Measurements from ENCODE around the gene NFATC2. TPM values are rescaled to one million over a fixed set of nuclear protein-coding genes. Genes with fewer than 3 reads are reported as not detected.

NFATC2 gene
- total RNA-seq, 1 experiment from 2014 or later = not detected

DNA sequence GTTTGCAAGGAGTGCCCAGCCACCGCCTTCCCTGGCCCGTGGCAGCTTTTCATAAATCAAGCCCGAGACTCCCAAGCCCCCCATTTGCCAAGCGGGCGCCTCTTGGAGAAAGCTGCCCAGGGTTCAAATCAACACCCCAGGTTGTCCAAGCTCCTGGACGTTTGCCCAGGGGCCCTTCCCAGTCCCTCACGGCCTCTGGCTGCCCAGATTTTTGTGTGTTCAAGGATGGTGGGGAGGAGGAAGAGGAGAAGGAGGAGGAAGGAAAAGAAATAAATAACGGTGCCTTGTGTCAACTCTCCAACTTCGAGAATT lies 20.6 kb upstream of the NFATC2 start:
- Histone ChIP-seq H3K36me3 (no peaks in the 10 kb centered on the region), H3K27ac (peak overlapping the region; percentile 5; the same call in 1 of the 2 replicates), H3K4me3 (peak overlapping the region; percentile 30), H3K4me1 (replicated peaks) (peaks cover 33% of the 10 kb centered on the region), H3K9me3 (replicated peaks) (no peaks in the 10 kb centered on the region), H3K27me3 (replicated peaks) (peaks cover 40% of the 10 kb centered on the region)
- no peak for DNase-seq (ENCODE audit: low read depth in 1 of 2, low spot score in 2 of 2)

DNA sequence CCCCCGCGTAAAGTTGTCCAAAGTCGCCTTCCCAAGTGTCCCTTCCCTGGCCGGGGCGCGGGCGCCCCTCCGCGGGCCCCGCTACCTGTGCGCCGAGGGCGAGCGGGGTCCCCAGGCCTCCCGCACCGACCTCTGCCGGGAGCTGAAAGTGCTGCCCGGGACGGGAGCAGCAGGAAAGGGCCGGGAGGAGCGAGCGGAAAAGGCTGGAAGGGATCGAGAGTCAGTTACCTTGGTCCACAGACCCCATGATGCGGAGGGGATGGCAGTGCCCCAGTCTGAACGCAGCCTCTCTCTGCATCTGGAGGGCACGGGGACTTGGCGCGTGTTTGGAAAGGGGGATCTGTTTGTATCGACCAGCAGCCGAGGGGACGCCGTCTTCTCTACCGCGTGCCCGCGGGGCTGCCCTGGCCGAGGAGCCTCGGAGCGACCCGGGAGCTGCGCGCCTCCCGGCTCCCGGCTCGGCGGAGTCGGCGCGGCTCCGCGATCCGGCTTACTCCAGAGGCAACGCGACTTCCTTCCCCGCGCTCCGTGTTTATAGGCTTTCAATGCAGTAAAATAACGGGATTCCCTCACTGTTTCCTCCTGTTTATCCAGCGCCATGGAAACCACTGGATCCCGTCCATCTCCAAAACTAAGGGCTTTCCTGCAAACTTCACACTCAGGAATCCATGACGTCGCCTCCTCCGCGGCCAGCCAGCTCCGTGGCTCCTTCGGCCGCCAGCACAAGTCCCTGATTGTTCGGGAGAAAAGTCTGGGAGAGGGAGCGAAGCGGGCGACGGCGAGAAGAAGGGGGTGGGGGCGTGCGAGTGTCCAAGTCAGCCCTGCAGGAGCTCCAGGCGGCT lies 20.0 kb upstream of the NFATC2 start:
- Histone ChIP-seq H3K4me3 (peak overlapping the region; percentile 30), H3K4me1 (replicated peaks) (peaks cover 33% of the 10 kb centered on the region), H3K27ac (peak overlapping the region; percentile 5; the same call in 1 of the 2 replicates), H3K36me3 (no peaks in the 10 kb centered on the region), H3K9me3 (replicated peaks) (no peaks in the 10 kb centered on the region), H3K27me3 (replicated peaks) (peaks cover 40% of the 10 kb centered on the region)
- DNase-seq (ENCODE audit: low read depth in 1 of 2, low spot score in 2 of 2) = peak; percentile 68 to 71

DNA sequence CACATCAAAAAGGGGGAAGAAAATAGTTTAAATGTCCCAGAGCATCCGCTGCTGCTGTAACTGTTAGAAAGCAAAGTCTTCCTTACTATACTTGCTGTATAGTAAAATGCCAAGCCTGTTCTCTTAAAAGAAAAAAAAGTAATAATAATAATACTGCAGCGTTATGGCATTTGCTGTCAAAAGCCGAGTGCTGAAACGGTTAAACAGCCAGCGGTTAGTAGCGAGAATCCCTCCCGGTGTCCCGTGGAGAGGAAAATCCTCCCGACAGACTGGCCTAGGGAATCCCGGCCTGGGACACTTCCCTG lies 19.5 kb upstream of the NFATC2 start:
- H3K27ac ChIP-seq = no peak overlapping the region

DNA sequence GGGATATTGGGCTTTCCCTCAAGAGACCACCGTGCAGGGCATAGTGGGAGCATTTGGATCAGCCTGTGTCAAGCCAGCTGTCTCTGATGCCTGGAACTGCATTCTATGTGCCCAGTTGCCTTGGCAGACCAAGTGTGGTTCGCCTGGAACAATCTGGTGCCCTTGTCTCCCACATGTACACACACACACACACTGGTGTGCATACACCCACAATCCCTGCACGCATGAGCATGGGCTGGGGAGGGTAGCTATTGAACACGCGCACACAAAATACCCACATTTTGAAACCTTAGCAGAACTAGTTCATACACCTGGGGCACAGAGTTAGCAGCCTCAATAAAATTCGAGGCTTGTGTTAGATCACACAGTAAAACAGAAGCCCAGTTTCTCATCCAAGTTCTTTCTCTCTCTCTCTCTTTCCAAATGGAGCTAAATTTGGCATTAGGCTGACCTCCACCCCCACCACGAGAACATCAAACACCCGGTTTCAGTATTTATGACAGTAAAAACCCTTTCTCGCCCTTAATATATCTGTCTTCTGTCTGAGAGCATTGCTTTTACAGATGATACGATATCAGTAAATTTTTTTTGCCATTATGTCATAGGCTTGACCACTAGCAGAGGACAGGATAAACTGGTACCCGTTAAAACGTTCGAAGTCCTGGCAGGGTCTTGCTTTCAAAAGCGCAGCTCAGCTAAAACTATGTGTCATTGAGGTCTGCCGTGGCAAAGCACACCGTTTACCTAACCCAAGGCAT lies 18.2 kb upstream of the NFATC2 start:
- H3K4me1 ChIP-seq (replicated peaks) = peaks cover 29% of the 10 kb centered on the region
- H3K9me3 ChIP-seq (replicated peaks) = no peaks in the 10 kb centered on the region
- no peak for DNase-seq (ENCODE audit: low read depth in 1 of 2, low spot score in 2 of 2)
- H3K27ac ChIP-seq = no peak overlapping the region
- no peaks in the 10 kb centered on the region for H3K36me3 ChIP-seq
- H3K27me3 ChIP-seq (replicated peaks) = peaks cover 38% of the 10 kb centered on the region
- no peak overlapping the region for H3K4me3 ChIP-seq

More for the DNA sequence above, 19.5 kb upstream of the NFATC2 start:
- H3K4me1 ChIP-seq (replicated peaks) = peaks cover 33% of the 10 kb centered on the region
- H3K36me3 ChIP-seq = no peaks in the 10 kb centered on the region
- peak overlapping the region; percentile 30 for H3K4me3 ChIP-seq
- H3K27me3 ChIP-seq (replicated peaks) = peaks cover 38% of the 10 kb centered on the region
- no peaks in the 10 kb centered on the region for H3K9me3 ChIP-seq (replicated peaks)
- no peak for DNase-seq (ENCODE audit: low read depth in 1 of 2, low spot score in 2 of 2)

DNA sequence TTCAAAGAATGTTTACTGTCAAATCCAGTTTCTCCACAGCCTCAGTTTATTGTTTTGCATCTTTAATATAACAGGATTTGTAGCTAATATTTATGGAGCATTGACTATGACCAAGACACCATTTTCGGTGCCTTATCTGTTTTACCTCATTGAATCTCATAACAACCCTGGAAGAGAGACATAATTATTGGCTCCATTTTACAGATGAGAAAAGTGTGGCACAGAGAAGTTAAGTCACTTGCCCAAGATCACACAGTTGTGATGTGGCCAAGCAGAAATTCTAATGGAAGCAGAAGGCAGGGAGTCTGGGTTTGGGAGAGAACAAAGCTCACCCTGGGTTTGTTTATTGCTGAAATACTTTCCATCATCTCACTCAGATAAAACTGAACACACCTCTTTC lies 17.5 kb upstream of the NFATC2 start:
- peaks cover 38% of the 10 kb centered on the region for H3K27me3 ChIP-seq (replicated peaks)
- H3K27ac ChIP-seq = no peak overlapping the region
- peaks cover 26% of the 10 kb centered on the region for H3K4me1 ChIP-seq (replicated peaks)
- H3K9me3 ChIP-seq (replicated peaks) = no peaks in the 10 kb centered on the region
- H3K4me3 ChIP-seq = no peak overlapping the region
- no peak for DNase-seq (ENCODE audit: low read depth in 1 of 2, low spot score in 2 of 2)
- no peaks in the 10 kb centered on the region for H3K36me3 ChIP-seq

DNA sequence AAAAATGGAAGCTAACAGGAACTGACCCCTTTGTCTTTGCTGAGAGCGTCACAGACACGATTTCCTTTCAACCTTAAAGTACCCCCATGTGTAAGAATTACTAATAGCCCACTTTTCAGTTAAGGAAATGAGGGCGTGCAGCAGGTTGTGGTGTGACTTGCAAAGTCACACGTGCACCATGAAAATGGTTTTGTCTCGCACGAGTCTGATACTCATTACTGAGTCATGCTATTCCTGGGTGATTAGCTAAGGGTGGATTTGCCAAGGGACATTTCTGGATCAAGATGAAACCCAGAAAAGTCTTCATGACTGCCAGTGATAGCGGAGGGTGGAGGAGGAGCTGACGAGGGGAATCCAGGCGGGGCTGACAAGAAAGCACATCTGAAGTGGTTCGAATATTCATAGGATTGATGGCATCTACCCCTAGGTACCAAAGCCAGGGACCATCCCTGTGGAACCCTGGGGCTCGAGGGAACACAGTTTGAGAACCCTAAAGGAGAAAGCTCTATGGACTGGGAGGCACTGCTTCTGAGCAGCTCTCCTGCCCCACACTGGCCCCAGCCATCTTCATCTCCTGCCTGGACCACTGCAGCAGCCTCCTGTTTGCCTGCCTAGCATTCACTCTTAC lies 12.1 kb upstream of the NFATC2 start:
- Histone ChIP-seq H3K4me3 (no peak overlapping the region), H3K36me3 (no peaks in the 10 kb centered on the region), H3K27me3 (replicated peaks) (peaks cover 13% of the 10 kb centered on the region), H3K9me3 (replicated peaks) (no peaks in the 10 kb centered on the region), H3K27ac (no peak overlapping the region), H3K4me1 (replicated peaks) (no peaks in the 10 kb centered on the region)
- no peak for DNase-seq (ENCODE audit: low read depth in 1 of 2, low spot score in 2 of 2)

DNA sequence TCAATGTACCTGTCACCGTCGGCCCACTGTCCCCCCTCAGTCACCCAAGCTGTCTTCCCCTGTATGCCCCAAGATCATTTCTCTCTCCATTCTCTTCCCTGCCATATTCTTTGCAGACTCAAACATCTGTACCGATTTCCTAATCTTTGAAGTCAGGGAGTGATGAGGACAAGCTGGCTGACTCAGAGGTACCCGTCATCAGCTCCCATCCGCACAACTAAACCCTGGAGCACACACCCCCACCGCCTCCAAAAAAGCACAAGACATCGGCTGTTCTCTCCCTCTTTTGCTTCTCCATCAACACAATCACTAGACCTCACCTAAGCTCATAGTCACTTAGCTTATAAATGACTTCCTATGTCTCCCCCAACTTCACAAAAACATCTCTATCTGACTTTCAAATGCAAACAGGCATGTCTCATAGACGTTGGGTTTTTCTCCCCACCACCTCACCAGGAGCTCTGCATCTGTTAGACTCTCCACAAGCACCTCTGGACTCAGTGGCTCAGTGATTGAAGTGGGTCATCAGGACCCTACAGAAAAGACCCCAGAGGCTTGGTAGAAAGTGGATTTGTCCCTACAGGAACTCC lies 11.5 kb upstream of the NFATC2 start:
- H3K4me3 ChIP-seq = no peak overlapping the region
- no peak overlapping the region for H3K27ac ChIP-seq
- H3K4me1 ChIP-seq (replicated peaks) = no peaks in the 10 kb centered on the region
- H3K36me3 ChIP-seq = no peaks in the 10 kb centered on the region
- H3K27me3 ChIP-seq (replicated peaks) = peaks cover 7% of the 10 kb centered on the region
- no peak for DNase-seq (ENCODE audit: low read depth in 1 of 2, low spot score in 2 of 2)
- no peaks in the 10 kb centered on the region for H3K9me3 ChIP-seq (replicated peaks)

DNA sequence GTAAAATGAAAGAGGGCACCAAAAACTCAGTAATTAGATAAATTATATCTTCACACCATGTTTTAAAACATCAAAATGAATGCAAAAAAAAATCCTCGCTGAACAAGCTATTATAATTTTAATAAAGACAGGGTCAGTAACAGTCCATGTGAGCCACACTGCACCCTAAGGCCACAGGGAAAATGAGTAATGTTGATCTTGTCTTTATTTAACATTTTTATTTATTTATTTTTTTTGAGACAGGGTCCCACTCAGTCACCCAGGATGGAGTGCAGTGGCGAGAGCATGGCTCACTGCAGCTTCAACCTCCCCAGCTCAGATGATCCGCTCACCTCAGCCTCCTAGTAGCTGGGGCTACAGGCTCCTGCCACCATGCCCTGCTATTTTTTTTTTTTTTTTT lies 8.7 kb upstream of the NFATC2 start:
- H3K36me3 ChIP-seq = no peaks in the 10 kb centered on the region

DNA sequence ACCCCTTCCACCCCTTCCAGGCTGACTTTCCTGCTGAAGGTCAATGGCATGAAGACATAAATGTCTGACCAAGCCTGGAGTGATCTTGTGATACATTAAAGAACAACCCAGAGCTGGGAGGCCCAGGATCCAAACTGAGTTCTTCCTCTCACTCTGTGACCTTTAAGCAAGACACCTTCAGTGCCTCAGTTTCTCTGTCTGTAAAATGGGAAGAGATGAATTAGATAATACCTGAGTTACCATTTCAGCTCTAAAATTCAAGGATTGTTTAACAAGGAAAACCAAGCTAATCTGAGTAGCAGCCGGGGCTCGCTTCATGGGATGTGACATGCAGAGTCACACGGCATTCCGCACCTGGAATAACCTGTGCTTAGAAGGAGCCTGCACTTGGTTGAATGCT lies 7.0 kb upstream of the NFATC2 start:
- Histone ChIP-seq H3K4me1 (replicated peaks) (no peaks in the 10 kb centered on the region), H3K27ac (no peak overlapping the region), H3K9me3 (replicated peaks) (no peaks in the 10 kb centered on the region), H3K36me3 (no peaks in the 10 kb centered on the region), H3K27me3 (replicated peaks) (peaks cover 12% of the 10 kb centered on the region; the same call in 1 of the 2 replicates), H3K4me3 (no peak overlapping the region)
- no peak for DNase-seq (ENCODE audit: low read depth in 1 of 2, low spot score in 2 of 2)

More for the DNA sequence above, 8.7 kb upstream of the NFATC2 start:
- peaks cover 4% of the 10 kb centered on the region; the same call in 1 of the 2 replicates for H3K27me3 ChIP-seq (replicated peaks)
- no peak overlapping the region for H3K4me3 ChIP-seq
- no peak for DNase-seq (ENCODE audit: low read depth in 1 of 2, low spot score in 2 of 2)
- no peak overlapping the region for H3K27ac ChIP-seq
- no peaks in the 10 kb centered on the region for H3K4me1 ChIP-seq (replicated peaks)
- H3K9me3 ChIP-seq (replicated peaks) = no peaks in the 10 kb centered on the region

DNA sequence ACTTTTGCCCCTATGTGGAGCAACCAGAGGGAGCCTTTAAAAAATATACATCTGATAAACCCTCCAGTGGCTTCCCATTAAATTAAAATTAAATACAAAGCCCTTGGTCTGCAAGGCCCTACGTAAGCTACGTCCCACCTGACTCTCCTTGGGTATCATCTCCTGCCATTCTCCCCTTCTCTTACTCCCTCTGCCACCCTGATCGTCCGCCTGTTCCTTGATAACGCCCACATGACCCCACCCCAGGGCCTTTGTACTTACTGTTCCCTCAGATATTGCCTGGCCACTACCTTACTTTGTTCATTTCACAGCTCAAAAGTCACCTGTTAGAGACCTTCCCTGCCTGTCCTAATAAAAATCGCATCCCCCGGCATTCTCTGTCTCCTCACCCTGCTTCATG lies 5.4 kb upstream of the NFATC2 start:
- Histone ChIP-seq H3K4me1 (replicated peaks) (no peaks in the 10 kb centered on the region), H3K9me3 (replicated peaks) (no peaks in the 10 kb centered on the region), H3K4me3 (no peak overlapping the region), H3K27me3 (replicated peaks) (peaks cover 16% of the 10 kb centered on the region; the same call in 1 of the 2 replicates), H3K36me3 (no peaks in the 10 kb centered on the region), H3K27ac (no peak overlapping the region)
- no peak for DNase-seq (ENCODE audit: low read depth in 1 of 2, low spot score in 2 of 2)

DNA sequence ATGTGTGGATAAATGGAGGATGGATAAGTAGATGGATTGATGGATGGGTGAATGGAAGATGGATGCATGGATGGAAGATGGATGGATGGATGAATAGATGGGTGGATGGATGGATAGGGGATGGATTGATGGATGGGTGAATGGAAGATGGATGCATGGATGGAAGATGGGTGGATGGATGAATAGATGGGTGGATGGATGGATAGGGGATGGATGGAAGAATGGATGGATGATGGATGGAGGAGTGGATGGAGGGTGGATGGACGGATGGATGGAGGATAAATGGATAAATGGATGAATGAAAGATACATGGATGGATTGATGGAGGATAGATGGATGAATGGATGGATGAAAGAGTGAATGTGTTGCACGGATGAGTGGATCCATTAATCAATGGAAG lies 3.0 kb upstream of the NFATC2 start:
- no peak for DNase-seq (ENCODE audit: low read depth in 1 of 2, low spot score in 2 of 2)
- Histone ChIP-seq H3K27me3 (replicated peaks) (peaks cover 22% of the 10 kb centered on the region; the same call in 1 of the 2 replicates), H3K4me1 (replicated peaks) (no peaks in the 10 kb centered on the region), H3K4me3 (no peak overlapping the region), H3K27ac (no peak overlapping the region), H3K9me3 (replicated peaks) (no peaks in the 10 kb centered on the region), H3K36me3 (no peaks in the 10 kb centered on the region)

DNA sequence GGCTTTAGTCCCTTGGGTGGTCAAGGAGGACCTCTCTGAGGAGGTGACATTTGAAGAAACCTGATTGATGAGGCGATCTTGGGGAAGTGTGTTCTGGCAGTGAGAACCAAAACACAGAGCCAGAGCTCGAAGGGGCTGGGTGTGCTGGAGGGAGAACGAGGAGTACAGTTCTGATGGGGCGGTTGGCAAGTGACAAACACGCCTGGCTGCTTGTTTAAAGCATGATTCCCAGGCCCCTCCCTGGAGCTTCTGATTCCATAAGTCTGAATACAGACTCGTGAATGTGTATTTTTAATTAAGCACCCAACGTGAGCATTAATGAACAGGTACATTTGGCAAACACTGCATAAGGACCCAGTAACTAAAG lies 886 bp upstream of the NFATC2 start:
- peaks cover 33% of the 10 kb centered on the region for H3K27me3 ChIP-seq (replicated peaks)
- H3K27ac ChIP-seq = no peak overlapping the region
- no peak for DNase-seq (ENCODE audit: low read depth in 1 of 2, low spot score in 2 of 2)
- no peaks in the 10 kb centered on the region for H3K9me3 ChIP-seq (replicated peaks)
- no peaks in the 10 kb centered on the region for H3K4me1 ChIP-seq (replicated peaks)
- no peaks in the 10 kb centered on the region for H3K36me3 ChIP-seq
- no peak overlapping the region for H3K4me3 ChIP-seq

DNA sequence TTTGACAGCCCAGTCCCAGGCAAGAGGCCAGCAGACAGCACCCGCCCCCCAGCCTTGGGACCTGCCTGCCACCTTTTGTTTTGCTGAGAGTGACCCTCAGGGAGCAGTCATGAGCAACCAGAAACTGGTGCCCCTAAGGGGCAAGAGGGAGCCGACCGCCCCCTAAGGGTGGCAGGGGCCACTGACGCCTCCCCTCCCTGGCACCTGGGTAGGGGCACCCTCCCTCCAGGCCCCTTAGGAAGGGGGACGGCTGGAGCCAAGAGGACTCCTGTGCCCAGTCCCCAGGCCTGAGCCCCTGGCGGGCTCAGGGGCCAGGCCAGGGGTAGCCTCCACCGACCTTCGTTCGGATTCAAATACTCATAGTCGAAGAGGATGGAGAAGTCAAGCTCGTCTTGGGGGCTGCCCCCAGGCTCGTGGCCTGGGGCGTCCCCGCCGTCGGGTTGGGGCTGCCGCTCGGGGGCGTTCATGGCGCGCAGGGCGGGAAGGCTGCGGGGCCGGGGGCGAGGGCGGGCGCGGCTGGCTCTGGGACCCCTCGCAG lies 417 bp downstream of the NFATC2 start:
- Histone ChIP-seq H3K4me3 (no peak overlapping the region), H3K9me3 (replicated peaks) (no peaks in the 10 kb centered on the region)

More for the DNA sequence above, 417 bp downstream of the NFATC2 start:
- no peaks in the 10 kb centered on the region for H3K36me3 ChIP-seq
- peaks cover 39% of the 10 kb centered on the region for H3K27me3 ChIP-seq (replicated peaks)
- no peak for DNase-seq (ENCODE audit: low read depth in 1 of 2, low spot score in 2 of 2)
- no peaks in the 10 kb centered on the region for H3K4me1 ChIP-seq (replicated peaks)
- H3K27ac ChIP-seq = no peak overlapping the region
